HepG2 (cell line): ENCODE measurements around the gene PRKAR2B. TPM values are rescaled to one million over a fixed set of nuclear protein-coding genes. Genes with fewer than 3 reads are reported as not detected.

Experiments used
- ATAC-seq: fragments of 200-7000 bp; cut with Tn5 transposase; 3 replicates; pipeline ENCODE4 v1.9.1; 2020; ENCODE audit warnings: mild to moderate bottlenecking, moderate library complexity
- BruUV-seq: library from RNA; stranded (reverse); fragments of 400-500 nt; replicated peaks from 2 replicates; lab custom pipeline; 2021; lab: Mats Ljungman, UMichigan
- CTCF ChIA-PET: fragments of 300-600 bp; formaldehyde crosslinking; extraction: SDS; loops from one replicate; lab custom pipeline; 2021; ENCODE audit warnings: low total read pairs, inconsistent platforms, low intra/inter-chr PET ratio; lab: Yijun Ruan, JAX
- POLR2A ChIA-PET: fragments of 350-600 bp; sonication (Branson Sonifier 250); formaldehyde crosslinking; loops from one replicate; lab custom pipeline; 2020; ENCODE audit warnings: antibody characterized with exemption, inconsistent platforms; lab: Yijun Ruan, JAX
- DNase-seq: peaks from one replicate; pipeline ENCODE4 v3.0.0-alpha.2; 2015; ENCODE audit warnings: low spot score
- FAIRE-seq: peaks from 3 replicates; lab custom pipeline; 2011; peaks lifted over from hg19 to GRCh38; lab: Jason Lieb, UNC
- H2AFZ ChIP-seq: one replicate; pipeline ENCODE4 v1.6.1; 2011; ENCODE audit warnings: low read length, inconsistent platforms
- H3K27ac ChIP-seq: fragments of 300-600 bp; 3 replicates; pipeline ENCODE4 v1.8.0; 2011; ENCODE audit warnings: mixed run types, mild to moderate bottlenecking, mixed read lengths, low read length, inconsistent platforms; ENCODE audit not compliant: insufficient read depth; ENCODE audit errors: extremely low read length
- H3K27me3 ChIP-seq, 2 experiments: fragments of 200-600 bp in 1 of 2; 2 replicates in 1 of 2; 3 replicates in 1 of 2; pipeline versions ENCODE4 v1.6.0 to v1.8.0; 2011; ENCODE audit warnings: low read length in 2 of 2, mild to moderate bottlenecking in 2 of 2, moderate library complexity in 2 of 2, inconsistent platforms in 1 of 2; ENCODE audit not compliant: insufficient read depth in 2 of 2, control insufficient read depth in 1 of 2
- H3K36me3 ChIP-seq, 2 experiments: fragments of 200-600 bp in 1 of 2; replicated peaks in 1 of 2; 2 replicates in 1 of 2; 3 replicates in 1 of 2; pipeline versions ENCODE4 v1.5.1 to v1.8.0; 2011; ENCODE audit warnings: low read length in 2 of 2, inconsistent platforms in 1 of 2; ENCODE audit not compliant: insufficient read depth in 2 of 2, control insufficient read depth in 1 of 2
- H3K4me1 ChIP-seq: 2 replicates; pipeline ENCODE4 v1.5.1; 2012; ENCODE audit warnings: low read length, inconsistent platforms; ENCODE audit not compliant: insufficient read depth
- H3K4me2 ChIP-seq: 2 replicates; pipeline ENCODE4 v1.6.0; 2011; ENCODE audit warnings: low read depth, low read length, inconsistent platforms
- H3K4me3 ChIP-seq, 3 experiments: fragments of 200-600 bp in 1 of 3; sonication (generic), shearing (Covaris generic) in 1 of 3; replicated peaks in 1 of 3; 2 replicates each; pipeline ENCODE4 v1.5.1; 2011 to 2016; ENCODE audit warnings: low read length in 3 of 3, inconsistent platforms in 2 of 3, low read depth in 2 of 3, mild to moderate bottlenecking in 2 of 3, control low read depth in 1 of 3, mixed read lengths in 1 of 3; ENCODE audit not compliant: insufficient read depth in 1 of 3
- H3K79me2 ChIP-seq: one replicate; pipeline ENCODE4 v1.6.1; 2011; ENCODE audit warnings: low read length, inconsistent platforms; ENCODE audit not compliant: insufficient read depth
- H3K9ac ChIP-seq: 2 replicates; pipeline ENCODE4 v1.6.0; 2011; ENCODE audit warnings: mild to moderate bottlenecking, low read depth, low read length, inconsistent platforms; ENCODE audit not compliant: insufficient read depth
- H3K9me3 ChIP-seq: 2 replicates; pipeline ENCODE4 v1.5.1; 2012; ENCODE audit warnings: mild to moderate bottlenecking, low read length
- H4K20me1 ChIP-seq: 2 replicates; pipeline ENCODE4 v1.6.0; 2011; ENCODE audit warnings: inconsistent platforms, mild to moderate bottlenecking, low read length, moderate library complexity; ENCODE audit not compliant: insufficient read depth
- HIVEP1 ChIP-seq: sonication (generic); formaldehyde crosslinking; IDR thresholded peaks from 2 replicates; pipeline ENCODE4 v1.4.0; 2020; ENCODE audit warnings: mild to moderate bottlenecking, missing genetic modification reagents
- HMG20B ChIP-seq: conservative IDR thresholded peaks from 2 replicates; pipeline ENCODE4 v1.6.1; 2016; ENCODE audit warnings: missing genetic modification reagents, missing compliant biosample characterization
- MYNN ChIP-seq: sonication (generic); formaldehyde crosslinking; IDR thresholded peaks from 2 replicates; pipeline ENCODE4 v1.4.0; 2020; ENCODE audit warnings: mild to moderate bottlenecking, low read depth, missing genetic modification reagents
- NFIB ChIP-seq: sonication (generic); formaldehyde crosslinking; IDR thresholded peaks from 2 replicates; pipeline ENCODE4 v1.9.0; 2021; ENCODE audit warnings: missing genetic modification reagents, mild to moderate bottlenecking, borderline replicate concordance
- RBM39 ChIP-seq: fragments of 200-400 bp; formaldehyde crosslinking; IDR thresholded peaks from one replicate; pipeline ENCODE4 v1.6.1; 2018; ENCODE audit warnings: antibody characterized with exemption, mild to moderate bottlenecking, low read depth, low read length; ENCODE audit not compliant: poor library complexity, severe bottlenecking
- RFX3 ChIP-seq: IDR thresholded peaks from 2 replicates; pipeline ENCODE4 v1.6.1; 2016; ENCODE audit warnings: missing biosample characterization, missing genetic modification reagents
- SRY ChIP-seq: sonication (generic); formaldehyde crosslinking; IDR thresholded peaks from 2 replicates; pipeline ENCODE4 v1.8.0; 2022; ENCODE audit warnings: mild to moderate bottlenecking, missing genetic modification reagents
- ZFYVE20 ChIP-seq: sonication (generic); formaldehyde crosslinking; IDR thresholded peaks from 2 replicates; pipeline ENCODE4 v1.8.0; 2023; ENCODE audit warnings: low read depth, mild to moderate bottlenecking, moderate library complexity, missing genetic modification reagents, borderline replicate concordance
- ZNF441 ChIP-seq: sonication (generic); formaldehyde crosslinking; IDR thresholded peaks from 2 replicates; pipeline ENCODE4 v1.7.0; 2021; ENCODE audit warnings: missing genetic modification reagents, borderline replicate concordance
- WGBS: methylation state at CpG from one replicate; pipeline ENCODE4 v1.1.6; 2017; ENCODE audit warnings: low lambda C conversion rate; 5-methylcytosine and 5-hydroxymethylcytosine counted together
- in situ Hi-C: cut with HindIII; loops from 2 replicates; pipeline ENCODE4 v1.10.0; 2017; ENCODE audit warnings: low pct_unique_long_range_greater_than_20kb; ENCODE audit not compliant: extremely low pct_ligation_motif_present
- intact Hi-C: fragments of 100-400 bp; cut with micrococcal nuclease; formaldehyde crosslinking; loops from one replicate; pipeline ENCODE4 v1.10.0; 2022; ENCODE audit not compliant: unreplicated experiment
- polyA plus RNA-seq, 8 experiments: library from polyadenylated mRNA; depleted of rRNA in 3 of 8; stranded (reverse) in 7 of 8; unstranded in 1 of 8; fragments of >200 nt; fragmentation: Illumina TruSeq in 4 of 8; extraction: Trizol in 4 of 8; gene quantifications; 2 replicates each; pipeline versions ENCODE4 v1.2.1 to v1.2.3, GENCODE V29; 2011 to 2016; ENCODE audit warnings: low read depth in 4 of 8, missing spikeins in 1 of 8, mixed read lengths in 1 of 8; ENCODE audit not compliant: insufficient read depth in 1 of 8
- total RNA-seq, 5 experiments: library from RNA; depleted of rRNA; stranded (reverse); fragments of >200 nt; fragmentation: Illumina TruSeq; extraction: Trizol; gene quantifications; 2 replicates each; pipeline ENCODE4 v1.2.3, GENCODE V29; 2016; ENCODE audit warnings: low read depth in 1 of 5
- TF ChIP-seq, protein P1 (sequence below): sonication (generic); formaldehyde crosslinking; IDR thresholded peaks from 2 replicates; pipeline ENCODE4 v1.9.0; 2021; ENCODE audit warnings: missing genetic modification reagents, borderline replicate concordance
- TF ChIP-seq, protein P2 (sequence below): sonication (generic); formaldehyde crosslinking; IDR thresholded peaks from 2 replicates; pipeline ENCODE4 v1.8.0; 2022; ENCODE audit warnings: mild to moderate bottlenecking, missing genetic modification reagents, moderate library complexity
- TF ChIP-seq, protein P3 (sequence below): sonication (generic); formaldehyde crosslinking; IDR thresholded peaks from 2 replicates; pipeline ENCODE4 v1.4.0; 2020; ENCODE audit warnings: missing genetic modification reagents

Gene PRKAR2B
- total and polyA plus RNA-seq, 2 of the 13 experiments (the other 11 are each of a cell fraction or from before 2014, with no cell fraction given), result not detected

DNA sequence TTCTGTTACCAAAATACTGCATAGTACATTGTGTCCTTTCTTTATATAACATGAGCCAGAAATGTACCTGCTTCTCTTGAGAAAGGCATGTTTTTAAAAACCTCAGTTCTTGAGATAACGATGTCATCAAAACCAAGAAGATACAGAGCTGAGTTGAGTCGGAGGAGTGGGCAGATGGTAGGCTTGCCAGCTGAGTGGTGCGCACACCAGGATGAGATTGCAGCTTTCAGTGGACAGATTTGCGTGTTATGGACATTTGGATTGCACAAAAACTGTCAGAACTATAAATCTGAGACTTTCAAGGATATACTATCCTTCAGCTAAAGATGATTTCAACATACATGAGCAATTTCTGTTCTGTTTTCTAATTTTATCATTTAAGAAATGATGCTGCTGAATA lies 25.0 kb downstream of the PRKAR2B start (continued):
- TF ChIP-seq RFX3 (CRISPR knock-in tag) (no peak), NFIB (CRISPR knock-in tag) (no peak), HMG20B (CRISPR knock-in tag) (no peak), MYNN (CRISPR knock-in tag) (no peak), HIVEP1 (CRISPR knock-in tag) (no peak), RBM39 (no peak)
- TF ChIP-seq, protein P1, sequence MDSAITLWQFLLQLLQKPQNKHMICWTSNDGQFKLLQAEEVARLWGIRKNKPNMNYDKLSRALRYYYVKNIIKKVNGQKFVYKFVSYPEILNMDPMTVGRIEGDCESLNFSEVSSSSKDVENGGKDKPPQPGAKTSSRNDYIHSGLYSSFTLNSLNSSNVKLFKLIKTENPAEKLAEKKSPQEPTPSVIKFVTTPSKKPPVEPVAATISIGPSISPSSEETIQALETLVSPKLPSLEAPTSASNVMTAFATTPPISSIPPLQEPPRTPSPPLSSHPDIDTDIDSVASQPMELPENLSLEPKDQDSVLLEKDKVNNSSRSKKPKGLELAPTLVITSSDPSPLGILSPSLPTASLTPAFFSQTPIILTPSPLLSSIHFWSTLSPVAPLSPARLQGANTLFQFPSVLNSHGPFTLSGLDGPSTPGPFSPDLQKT, result no peak
- TF ChIP-seq, protein P2, sequence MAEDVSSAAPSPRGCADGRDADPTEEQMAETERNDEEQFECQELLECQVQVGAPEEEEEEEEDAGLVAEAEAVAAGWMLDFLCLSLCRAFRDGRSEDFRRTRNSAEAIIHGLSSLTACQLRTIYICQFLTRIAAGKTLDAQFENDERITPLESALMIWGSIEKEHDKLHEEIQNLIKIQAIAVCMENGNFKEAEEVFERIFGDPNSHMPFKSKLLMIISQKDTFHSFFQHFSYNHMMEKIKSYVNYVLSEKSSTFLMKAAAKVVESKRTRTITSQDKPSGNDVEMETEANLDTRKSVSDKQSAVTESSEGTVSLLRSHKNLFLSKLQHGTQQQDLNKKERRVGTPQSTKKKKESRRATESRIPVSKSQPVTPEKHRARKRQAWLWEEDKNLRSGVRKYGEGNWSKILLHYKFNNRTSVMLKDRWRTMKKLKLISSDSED (CRISPR knock-in tag), result no peak

DNA sequence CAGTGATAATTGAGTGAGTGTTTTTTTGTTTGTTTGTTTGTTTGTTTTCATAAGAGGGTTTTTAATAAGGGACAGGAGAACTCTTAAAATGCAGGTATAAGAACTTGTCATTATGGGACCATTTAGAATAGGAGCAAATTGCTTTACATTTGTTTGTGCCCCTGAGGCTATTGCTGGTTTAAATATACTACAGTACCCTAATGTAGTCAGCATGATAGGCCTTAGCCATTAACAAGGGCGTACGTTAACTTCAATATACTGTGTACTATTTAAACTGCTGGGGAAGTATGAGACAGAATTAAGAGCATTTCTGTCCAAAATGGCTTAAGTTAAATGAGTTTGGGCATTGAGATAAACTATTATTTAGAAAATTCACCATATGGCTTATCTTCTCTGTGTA lies 26.2 kb downstream of the PRKAR2B start:
- H3K4me3 ChIP-seq, result no peak overlapping the region

More for the DNA sequence above, 26.2 kb downstream of the PRKAR2B start:
- Histone ChIP-seq H3K79me2 (no peaks in the 10 kb centered on the region), H3K27ac (no peak overlapping the region)
- intact Hi-C loops (no loop called here), in situ Hi-C loops (no loop called here)
- TF ChIP-seq SRY (CRISPR knock-in tag), result no peak
- TF ChIP-seq, protein P3, sequence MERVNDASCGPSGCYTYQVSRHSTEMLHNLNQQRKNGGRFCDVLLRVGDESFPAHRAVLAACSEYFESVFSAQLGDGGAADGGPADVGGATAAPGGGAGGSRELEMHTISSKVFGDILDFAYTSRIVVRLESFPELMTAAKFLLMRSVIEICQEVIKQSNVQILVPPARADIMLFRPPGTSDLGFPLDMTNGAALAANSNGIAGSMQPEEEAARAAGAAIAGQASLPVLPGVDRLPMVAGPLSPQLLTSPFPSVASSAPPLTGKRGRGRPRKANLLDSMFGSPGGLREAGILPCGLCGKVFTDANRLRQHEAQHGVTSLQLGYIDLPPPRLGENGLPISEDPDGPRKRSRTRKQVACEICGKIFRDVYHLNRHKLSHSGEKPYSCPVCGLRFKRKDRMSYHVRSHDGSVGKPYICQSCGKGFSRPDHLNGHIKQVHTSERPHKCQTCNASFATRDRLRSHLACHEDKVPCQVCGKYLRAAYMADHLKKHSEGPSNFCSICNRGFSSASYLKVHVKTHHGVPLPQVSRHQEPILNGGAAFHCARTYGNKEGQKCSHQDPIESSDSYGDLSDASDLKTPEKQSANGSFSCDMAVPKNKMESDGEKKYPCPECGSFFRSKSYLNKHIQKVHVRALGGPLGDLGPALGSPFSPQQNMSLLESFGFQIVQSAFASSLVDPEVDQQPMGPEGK (CRISPR knock-in tag), result no peak
- no peak for TF ChIP-seq ZFYVE20
- no peak for TF ChIP-seq ZNF441 (CRISPR knock-in tag)
- TF ChIP-seq, all 625 proteins: peak for 0
- no TSS peak for BruUV-seq
- CTCF ChIA-PET, result no interaction called here
- H3K4me1 ChIP-seq, result no peaks in the 10 kb centered on the region
- no peak for FAIRE-seq
- WGBS, result 3% methylated on average over 2 of the region's 2 CpGs
- no peaks in the 10 kb centered on the region for H3K9me3 ChIP-seq
- no peak overlapping the region for H3K9ac ChIP-seq
- H4K20me1 ChIP-seq, result no peaks in the 10 kb centered on the region
- ATAC-seq, result no peak
- H3K27me3 ChIP-seq, result peaks cover 0 to 7% of the 10 kb centered on the region in 2 experiments; a peak in 2 of 5 replicates
- no peaks in the 10 kb centered on the region for H3K36me3 ChIP-seq
- H2AFZ ChIP-seq, result no peak overlapping the region
- no peak for DNase-seq
- POLR2A ChIA-PET, result no interaction called here
- H3K4me2 ChIP-seq, result no peak overlapping the region
